HL-60 (cell line): ENCODE measurements around the gene FRAS1.
"Not testable (repeated sequence)": the region's sequence is repeated elsewhere in the genome, so short reads cannot be mapped to it uniquely, and the experiment has no call there.

Source experiments
- DNase-seq, 2 experiments: peaks; one replicate each; pipeline ENCODE4 v3.0.0-alpha.2; 2010 to 2020; ENCODE audit warnings: low read depth in 1 of 2, low spot score in 1 of 2
- H3K27ac ChIP-seq: fragments of 250-450 bp; sonication (Bioruptor Pico); replicated peaks from 2 replicates; pipeline ENCODE4 v1.5.1; 2020; ENCODE audit warnings: mild to moderate bottlenecking, moderate library complexity
- H3K27me3 ChIP-seq: fragments of 250-450 bp; sonication (Bioruptor Pico); 2 replicates; pipeline ENCODE4 v1.5.1; 2021; ENCODE audit warnings: mild to moderate bottlenecking, moderate library complexity; ENCODE audit not compliant: insufficient read depth, poor library complexity, severe bottlenecking
- H3K4me3 ChIP-seq: replicated peaks from 2 replicates; pipeline ENCODE4 v1.5.1; 2011; ENCODE audit warnings: mild to moderate bottlenecking, control low read depth, low read length; ENCODE audit not compliant: insufficient read depth
- GABPA ChIP-seq: IDR thresholded peaks from 2 replicates; pipeline ENCODE4 v1.6.1; 2012; ENCODE audit warnings: low read depth
- POLR2AphosphoS5 ChIP-seq: IDR thresholded peaks from 2 replicates; pipeline ENCODE4 v1.6.1; 2012; ENCODE audit warnings: low read depth
- SPI1 ChIP-seq: IDR thresholded peaks from 2 replicates; pipeline ENCODE4 v1.6.1; 2012; ENCODE audit warnings: low read depth, mild to moderate bottlenecking, borderline replicate concordance
- long read RNA-seq: library from polyadenylated mRNA; unstranded; transcript quantifications from one replicate; pipeline ENCODE4 v2.0.0, GENCODE V29; 2020
- TF ChIP-seq, protein P1 (sequence below): IDR thresholded peaks from one replicate; pipeline ENCODE4 v1.5.1; 2011; ENCODE audit warnings: low read length, control low read depth, inconsistent platforms; ENCODE audit not compliant: insufficient read depth
- TF ChIP-seq, protein P2 (sequence below): IDR thresholded peaks from 2 replicates; pipeline ENCODE4 v1.6.1; 2012; ENCODE audit warnings: low read depth; ENCODE audit not compliant: insufficient replicate concordance

The FRAS1 gene, protein sequence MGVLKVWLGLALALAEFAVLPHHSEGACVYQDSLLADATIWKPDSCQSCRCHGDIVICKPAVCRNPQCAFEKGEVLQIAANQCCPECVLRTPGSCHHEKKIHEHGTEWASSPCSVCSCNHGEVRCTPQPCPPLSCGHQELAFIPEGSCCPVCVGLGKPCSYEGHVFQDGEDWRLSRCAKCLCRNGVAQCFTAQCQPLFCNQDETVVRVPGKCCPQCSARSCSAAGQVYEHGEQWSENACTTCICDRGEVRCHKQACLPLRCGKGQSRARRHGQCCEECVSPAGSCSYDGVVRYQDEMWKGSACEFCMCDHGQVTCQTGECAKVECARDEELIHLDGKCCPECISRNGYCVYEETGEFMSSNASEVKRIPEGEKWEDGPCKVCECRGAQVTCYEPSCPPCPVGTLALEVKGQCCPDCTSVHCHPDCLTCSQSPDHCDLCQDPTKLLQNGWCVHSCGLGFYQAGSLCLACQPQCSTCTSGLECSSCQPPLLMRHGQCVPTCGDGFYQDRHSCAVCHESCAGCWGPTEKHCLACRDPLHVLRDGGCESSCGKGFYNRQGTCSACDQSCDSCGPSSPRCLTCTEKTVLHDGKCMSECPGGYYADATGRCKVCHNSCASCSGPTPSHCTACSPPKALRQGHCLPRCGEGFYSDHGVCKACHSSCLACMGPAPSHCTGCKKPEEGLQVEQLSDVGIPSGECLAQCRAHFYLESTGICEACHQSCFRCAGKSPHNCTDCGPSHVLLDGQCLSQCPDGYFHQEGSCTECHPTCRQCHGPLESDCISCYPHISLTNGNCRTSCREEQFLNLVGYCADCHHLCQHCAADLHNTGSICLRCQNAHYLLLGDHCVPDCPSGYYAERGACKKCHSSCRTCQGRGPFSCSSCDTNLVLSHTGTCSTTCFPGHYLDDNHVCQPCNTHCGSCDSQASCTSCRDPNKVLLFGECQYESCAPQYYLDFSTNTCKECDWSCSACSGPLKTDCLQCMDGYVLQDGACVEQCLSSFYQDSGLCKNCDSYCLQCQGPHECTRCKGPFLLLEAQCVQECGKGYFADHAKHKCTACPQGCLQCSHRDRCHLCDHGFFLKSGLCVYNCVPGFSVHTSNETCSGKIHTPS (N-terminal part only)
- long read RNA-seq: 0 reads

DNA sequence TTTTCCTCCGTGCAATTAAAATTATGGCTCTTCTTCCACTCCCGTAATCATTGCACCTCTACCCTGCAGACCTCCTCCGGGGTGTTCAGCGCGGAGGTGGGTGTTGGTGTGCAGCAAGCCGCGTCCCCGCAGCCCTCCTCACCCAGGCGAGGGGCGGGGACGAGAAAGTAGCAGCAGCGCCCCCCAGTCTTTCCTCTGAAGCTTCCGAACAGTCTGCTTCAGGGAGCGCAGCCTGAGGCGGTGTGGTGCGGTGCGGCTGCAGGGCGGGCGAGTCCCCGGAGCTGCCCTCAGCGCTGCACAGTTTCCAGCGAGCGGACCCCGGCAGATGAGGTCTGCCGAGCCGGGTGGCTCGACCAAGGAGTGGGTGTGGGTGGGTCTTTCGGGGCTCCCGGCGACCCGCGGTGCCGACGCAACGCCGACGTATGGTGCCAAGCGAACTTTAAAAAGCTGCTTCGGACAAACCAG lies at the start of gene FRAS1:
TSS of gene FRAS1 (plus strand) at position 189 of the 465 bp plus-strand sequence. CDS start 687 bp downstream, outside the sequence.
- TF ChIP-seq, protein P1, sequence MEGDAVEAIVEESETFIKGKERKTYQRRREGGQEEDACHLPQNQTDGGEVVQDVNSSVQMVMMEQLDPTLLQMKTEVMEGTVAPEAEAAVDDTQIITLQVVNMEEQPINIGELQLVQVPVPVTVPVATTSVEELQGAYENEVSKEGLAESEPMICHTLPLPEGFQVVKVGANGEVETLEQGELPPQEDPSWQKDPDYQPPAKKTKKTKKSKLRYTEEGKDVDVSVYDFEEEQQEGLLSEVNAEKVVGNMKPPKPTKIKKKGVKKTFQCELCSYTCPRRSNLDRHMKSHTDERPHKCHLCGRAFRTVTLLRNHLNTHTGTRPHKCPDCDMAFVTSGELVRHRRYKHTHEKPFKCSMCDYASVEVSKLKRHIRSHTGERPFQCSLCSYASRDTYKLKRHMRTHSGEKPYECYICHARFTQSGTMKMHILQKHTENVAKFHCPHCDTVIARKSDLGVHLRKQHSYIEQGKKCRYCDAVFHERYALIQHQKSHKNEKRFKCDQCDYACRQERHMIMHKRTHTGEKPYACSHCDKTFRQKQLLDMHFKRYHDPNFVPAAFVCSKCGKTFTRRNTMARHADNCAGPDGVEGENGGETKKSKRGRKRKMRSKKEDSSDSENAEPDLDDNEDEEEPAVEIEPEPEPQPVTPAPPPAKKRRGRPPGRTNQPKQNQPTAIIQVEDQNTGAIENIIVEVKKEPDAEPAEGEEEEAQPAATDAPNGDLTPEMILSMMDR: no peak
- no peak for TF ChIP-seq POLR2AphosphoS5
- TF ChIP-seq SPI1: no peak
- TF ChIP-seq, protein P2, sequence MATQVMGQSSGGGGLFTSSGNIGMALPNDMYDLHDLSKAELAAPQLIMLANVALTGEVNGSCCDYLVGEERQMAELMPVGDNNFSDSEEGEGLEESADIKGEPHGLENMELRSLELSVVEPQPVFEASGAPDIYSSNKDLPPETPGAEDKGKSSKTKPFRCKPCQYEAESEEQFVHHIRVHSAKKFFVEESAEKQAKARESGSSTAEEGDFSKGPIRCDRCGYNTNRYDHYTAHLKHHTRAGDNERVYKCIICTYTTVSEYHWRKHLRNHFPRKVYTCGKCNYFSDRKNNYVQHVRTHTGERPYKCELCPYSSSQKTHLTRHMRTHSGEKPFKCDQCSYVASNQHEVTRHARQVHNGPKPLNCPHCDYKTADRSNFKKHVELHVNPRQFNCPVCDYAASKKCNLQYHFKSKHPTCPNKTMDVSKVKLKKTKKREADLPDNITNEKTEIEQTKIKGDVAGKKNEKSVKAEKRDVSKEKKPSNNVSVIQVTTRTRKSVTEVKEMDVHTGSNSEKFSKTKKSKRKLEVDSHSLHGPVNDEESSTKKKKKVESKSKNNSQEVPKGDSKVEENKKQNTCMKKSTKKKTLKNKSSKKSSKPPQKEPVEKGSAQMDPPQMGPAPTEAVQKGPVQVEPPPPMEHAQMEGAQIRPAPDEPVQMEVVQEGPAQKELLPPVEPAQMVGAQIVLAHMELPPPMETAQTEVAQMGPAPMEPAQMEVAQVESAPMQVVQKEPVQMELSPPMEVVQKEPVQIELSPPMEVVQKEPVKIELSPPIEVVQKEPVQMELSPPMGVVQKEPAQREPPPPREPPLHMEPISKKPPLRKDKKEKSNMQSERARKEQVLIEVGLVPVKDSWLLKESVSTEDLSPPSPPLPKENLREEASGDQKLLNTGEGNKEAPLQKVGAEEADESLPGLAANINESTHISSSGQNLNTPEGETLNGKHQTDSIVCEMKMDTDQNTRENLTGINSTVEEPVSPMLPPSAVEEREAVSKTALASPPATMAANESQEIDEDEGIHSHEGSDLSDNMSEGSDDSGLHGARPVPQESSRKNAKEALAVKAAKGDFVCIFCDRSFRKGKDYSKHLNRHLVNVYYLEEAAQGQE: no peak
- no peak for TF ChIP-seq GABPA
- no peak for DNase-seq
- Histone ChIP-seq H3K27me3 (peaks cover 42% of the 10 kb centered on the region), H3K27ac (no peak within 1 kb of the TSS), H3K4me3 (peak within 1 kb of the TSS; percentile 15)

DNA sequence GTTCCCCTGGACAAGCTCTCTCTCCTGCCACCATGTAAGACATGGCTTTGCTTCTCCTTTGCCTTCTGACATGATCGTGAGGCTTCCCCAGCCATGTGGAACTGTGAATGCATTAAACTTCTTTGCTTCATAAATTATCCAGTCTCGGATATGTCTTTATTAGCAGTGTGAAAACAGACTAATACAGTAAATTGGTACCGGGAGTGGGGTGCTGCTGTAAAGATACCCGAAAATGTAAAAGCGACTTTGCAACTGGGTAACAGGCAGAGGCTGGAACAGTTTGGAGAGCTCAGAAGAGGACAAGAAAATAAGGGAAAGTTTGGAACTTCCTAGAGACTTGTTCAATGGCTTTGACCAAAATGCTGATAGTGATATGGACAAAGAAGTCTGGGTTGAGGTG lies 46.1 kb upstream of the FRAS1 start:
- not testable (repeated sequence) for H3K4me3 ChIP-seq, H3K27ac ChIP-seq, H3K27me3 ChIP-seq, DNase-seq

DNA sequence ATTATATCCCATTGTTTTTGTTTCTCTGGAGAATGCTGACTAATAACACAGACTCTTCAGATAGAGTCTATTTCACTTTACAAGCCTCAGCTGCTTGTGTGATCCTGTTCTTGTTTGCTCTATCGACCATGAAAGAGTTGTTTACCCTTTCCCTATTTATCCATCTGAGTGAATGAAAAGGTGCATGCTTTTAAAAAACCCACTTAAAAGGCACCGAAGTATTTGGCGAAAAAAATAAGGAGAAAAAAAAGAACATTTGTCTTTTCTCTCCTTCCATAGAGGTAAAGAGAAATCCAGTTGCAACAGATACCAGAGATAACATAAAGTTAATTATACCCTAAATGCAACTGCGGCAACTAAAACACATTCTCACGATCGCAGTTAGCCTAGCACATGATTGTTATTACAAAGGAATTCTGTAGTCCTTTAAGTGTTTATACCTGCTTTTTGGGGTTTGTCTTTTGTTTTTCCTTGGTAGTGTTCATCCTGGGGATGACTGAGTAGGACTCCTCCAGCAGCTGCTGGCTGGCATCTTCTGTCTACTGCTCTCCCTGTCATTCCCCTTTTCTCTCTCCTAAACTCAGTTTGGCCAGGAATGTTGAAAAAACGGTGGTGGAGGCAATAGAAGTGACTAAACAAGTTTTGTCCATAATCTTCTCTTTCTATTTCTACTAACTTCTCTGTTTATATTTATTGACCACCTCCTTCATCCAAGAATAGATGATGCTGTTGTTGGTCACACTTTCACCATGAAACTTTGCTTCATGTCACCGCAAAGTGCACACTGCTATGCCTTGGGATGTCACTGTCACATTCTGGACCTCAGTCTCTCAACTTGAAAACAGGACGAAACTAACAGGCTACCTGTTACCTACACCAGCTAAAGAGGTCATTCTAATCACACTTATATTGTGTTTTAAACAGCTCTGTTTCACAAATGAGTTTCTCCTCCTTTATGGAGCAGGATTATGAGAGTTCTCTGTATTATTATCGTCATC lies 41.9 kb upstream of the FRAS1 start:
- H3K4me3 ChIP-seq: no peak overlapping the region
- H3K27ac ChIP-seq: no peak overlapping the region
- peaks cover 4% of the 10 kb centered on the region for H3K27me3 ChIP-seq
- TF ChIP-seq GABPA: no peak
- TF ChIP-seq POLR2AphosphoS5: no peak
- no peak for TF ChIP-seq SPI1
- TF ChIP-seq, protein P1: no peak
- TF ChIP-seq, protein P2: no peak
- no peak for DNase-seq
